ENCODE data around the gene SIN3B.

DNA sequence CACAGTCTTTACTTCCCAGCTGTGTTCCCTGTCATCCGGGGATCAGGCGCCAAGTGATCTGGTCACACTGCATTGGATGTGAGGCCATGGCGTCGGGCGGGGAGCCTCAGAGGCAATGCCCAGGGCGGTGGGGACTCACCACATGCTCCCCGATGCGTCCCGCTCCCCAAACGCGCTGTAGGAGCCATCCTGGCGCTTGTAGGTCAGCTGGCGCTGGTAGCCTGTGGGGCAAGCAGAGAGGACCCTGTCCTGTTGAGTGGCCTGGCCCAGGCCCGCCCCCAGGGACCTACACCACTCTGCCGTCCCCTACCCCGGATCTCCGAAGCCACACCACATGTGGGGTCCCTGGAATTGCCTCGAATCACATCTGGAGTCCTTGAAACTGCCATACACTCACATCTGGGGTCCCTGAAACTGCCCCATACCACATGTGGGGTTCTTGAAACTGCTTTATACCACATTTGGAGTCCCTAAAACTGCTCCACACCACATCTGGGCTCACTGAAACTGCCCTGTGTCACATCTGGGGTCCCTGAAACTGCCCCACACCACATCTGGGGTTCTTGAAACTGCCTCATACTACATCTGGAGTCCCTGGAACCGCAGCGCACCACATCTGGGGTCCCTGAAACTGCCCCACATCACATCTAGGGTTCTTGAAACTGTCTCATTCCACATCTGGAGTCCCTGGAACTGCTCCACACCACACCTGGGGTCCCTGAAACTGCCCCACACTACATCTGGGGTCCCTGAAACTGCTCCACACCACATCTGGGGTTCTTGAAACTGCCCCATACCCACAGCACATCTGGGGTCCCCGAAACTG, 92.8 kb downstream of the SIN3B start:
- TF ChIP-seq, protein P1, sequence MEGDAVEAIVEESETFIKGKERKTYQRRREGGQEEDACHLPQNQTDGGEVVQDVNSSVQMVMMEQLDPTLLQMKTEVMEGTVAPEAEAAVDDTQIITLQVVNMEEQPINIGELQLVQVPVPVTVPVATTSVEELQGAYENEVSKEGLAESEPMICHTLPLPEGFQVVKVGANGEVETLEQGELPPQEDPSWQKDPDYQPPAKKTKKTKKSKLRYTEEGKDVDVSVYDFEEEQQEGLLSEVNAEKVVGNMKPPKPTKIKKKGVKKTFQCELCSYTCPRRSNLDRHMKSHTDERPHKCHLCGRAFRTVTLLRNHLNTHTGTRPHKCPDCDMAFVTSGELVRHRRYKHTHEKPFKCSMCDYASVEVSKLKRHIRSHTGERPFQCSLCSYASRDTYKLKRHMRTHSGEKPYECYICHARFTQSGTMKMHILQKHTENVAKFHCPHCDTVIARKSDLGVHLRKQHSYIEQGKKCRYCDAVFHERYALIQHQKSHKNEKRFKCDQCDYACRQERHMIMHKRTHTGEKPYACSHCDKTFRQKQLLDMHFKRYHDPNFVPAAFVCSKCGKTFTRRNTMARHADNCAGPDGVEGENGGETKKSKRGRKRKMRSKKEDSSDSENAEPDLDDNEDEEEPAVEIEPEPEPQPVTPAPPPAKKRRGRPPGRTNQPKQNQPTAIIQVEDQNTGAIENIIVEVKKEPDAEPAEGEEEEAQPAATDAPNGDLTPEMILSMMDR (IDR thresholded peaks at IDR 0.05), result no peak
- TF ChIP-seq POLR2A (IDR thresholded peaks at IDR 0.05), result no peak
- TF ChIP-seq EP300 (IDR thresholded peaks at IDR 0.05), result no peak

All from ovary (tissue), 3 donors.